HG03565 (cell line): ENCODE data around the gene LZTR1.

Source experiments
- ATAC-seq: cut with Tn5 transposase; IDR thresholded peaks from one replicate; pipeline ENCODE4 v1.9.1; 2021; ENCODE audit warnings: mild to moderate bottlenecking, moderate library complexity; ENCODE audit not compliant: unreplicated experiment

LZTR1 gene

GRCh38 chr22:21013657-21014201 is 31.6 kb downstream of the LZTR1 start:
- ATAC-seq, result no peak

GRCh38 chr22:21014202-21014725 is 32.2 kb downstream of the LZTR1 start:
- peak; percentile 75 for ATAC-seq

GRCh38 chr22:21014726-21015465 is 32.8 kb downstream of the LZTR1 start, which contains the start of gene P2RX6:
TSS of gene P2RX6 (plus strand) at chr22:21015165. CDS start at chr22:21015175, 10 bp downstream.
- no peak for ATAC-seq

GRCh38 chr22:21015466-21016006 is 33.4 kb downstream of the LZTR1 start:
- ATAC-seq, result no peak

- no peak for ATAC-seq
Measured at GRCh38 chr22:21016644-21017420, 34.7 kb downstream of the LZTR1 start.

- ATAC-seq, result no peak
Measured at GRCh38 chr22:21018314-21018713, 36.2 kb downstream of the LZTR1 start.

- no peak for ATAC-seq
Measured at GRCh38 chr22:21020802-21021429, 38.8 kb downstream of the LZTR1 start.

- no peak for ATAC-seq
Measured at GRCh38 chr22:21022507-21022906, 40.4 kb downstream of the LZTR1 start.

GRCh38 chr22:21022955-21023614 is 41.0 kb downstream of the LZTR1 start:
- ATAC-seq, result no peak

- no peak for ATAC-seq
Measured at GRCh38 chr22:21025266-21025665, 43.2 kb downstream of the LZTR1 start.

- no peak for ATAC-seq
Measured at GRCh38 chr22:21025763-21026755, 44.0 kb downstream of the LZTR1 start.

GRCh38 chr22:21026783-21027692 is 44.9 kb downstream of the LZTR1 start:
- ATAC-seq, result no peak

- ATAC-seq, result no peak
Measured at GRCh38 chr22:21028277-21029251, 46.5 kb downstream of the LZTR1 start.

- no peak for ATAC-seq
Measured at GRCh38 chr22:21029486-21030025, 47.5 kb downstream of the LZTR1 start.

GRCh38 chr22:21030032-21030431 is 47.9 kb downstream of the LZTR1 start:
- ATAC-seq, result no peak
